Erythroblast (primary cell): Measurements from ENCODE around the gene RAB2B.

Source experiments
- GATA1 ChIP-seq: IDR thresholded peaks from 2 replicates; pipeline ENCODE4 v1.6.1; 2011; ENCODE audit warnings: low read depth, mild to moderate bottlenecking, control low read depth, low read length, moderate library complexity
- POLR2A ChIP-seq: IDR thresholded peaks from 2 replicates; pipeline ENCODE4 v1.6.1; 2011; ENCODE audit warnings: mild to moderate bottlenecking, low read length

DNA sequence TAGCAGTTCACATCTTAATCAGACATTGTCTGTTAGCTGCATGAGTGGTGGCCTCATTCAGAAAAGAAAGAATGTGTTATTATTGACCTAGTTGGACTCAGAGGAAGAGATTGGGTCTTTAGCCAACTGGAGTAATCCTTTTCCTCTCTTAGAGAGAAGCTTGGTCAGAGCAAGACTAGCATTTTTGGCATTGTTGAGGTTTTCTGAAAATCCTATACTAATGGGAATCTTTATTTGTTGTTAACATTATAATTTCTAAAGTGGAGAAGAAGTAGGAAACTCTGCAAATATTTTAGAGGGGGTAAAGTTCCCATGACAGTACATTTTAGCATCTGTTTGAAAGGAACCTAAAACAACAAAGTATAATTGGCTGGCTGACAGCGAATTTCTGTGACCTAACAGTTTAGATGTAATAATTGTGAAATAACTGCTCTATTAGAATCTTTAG, 9.9 kb upstream of the RAB2B start:
- TF ChIP-seq POLR2A: no peak
- TF ChIP-seq GATA1: no peak
